Neural crest cell (in vitro differentiated cells): ENCODE measurements around the gene MRRF. TPM values are rescaled to one million over a fixed set of nuclear protein-coding genes. Genes with fewer than 3 reads are reported as not detected.

ENCODE experiments used
- DNase-seq: peaks from one replicate; pipeline ENCODE4 v3.0.0; 2021; ENCODE audit warnings: low read depth, mixed read lengths, low spot score
- H3K27ac Mint-ChIP-seq: one replicate; pipeline ENCODE4 v1.8.0; 2021; ENCODE audit warnings: mild to moderate bottlenecking, mixed read lengths; ENCODE audit not compliant: unreplicated experiment
- H3K27me3 Mint-ChIP-seq: 2 replicates; pipeline ENCODE4 v1.8.0; 2021; ENCODE audit warnings: low read depth, mild to moderate bottlenecking, mixed read lengths
- H3K36me3 Mint-ChIP-seq: 2 replicates; pipeline ENCODE4 v1.8.0; 2021; ENCODE audit warnings: low read depth, mild to moderate bottlenecking, mixed read lengths
- H3K4me1 Mint-ChIP-seq: 2 replicates; pipeline ENCODE4 v1.8.0; 2021; ENCODE audit warnings: mixed read lengths
- H3K4me3 Mint-ChIP-seq: one replicate; pipeline ENCODE4 v1.8.0; 2021; ENCODE audit warnings: mild to moderate bottlenecking, mixed read lengths
- H3K9me3 Mint-ChIP-seq: 2 replicates; pipeline ENCODE4 v1.8.0; 2021; ENCODE audit warnings: mixed read lengths
- total RNA-seq: library from RNA; stranded (reverse); gene quantifications from 2 replicates; pipeline ENCODE4 v1.2.1, GENCODE V29; 2021
- TF ChIP-seq, protein P1 (sequence below): fragments of 200-600 bp; sonication (generic); conservative IDR thresholded peaks from 2 replicates; pipeline ENCODE4 v1.5.0; 2021; ENCODE audit warnings: antibody characterized with exemption, mild to moderate bottlenecking

Gene MRRF
- total RNA-seq, 1 donor from 2014 or later: 40.1 TPM

DNA sequence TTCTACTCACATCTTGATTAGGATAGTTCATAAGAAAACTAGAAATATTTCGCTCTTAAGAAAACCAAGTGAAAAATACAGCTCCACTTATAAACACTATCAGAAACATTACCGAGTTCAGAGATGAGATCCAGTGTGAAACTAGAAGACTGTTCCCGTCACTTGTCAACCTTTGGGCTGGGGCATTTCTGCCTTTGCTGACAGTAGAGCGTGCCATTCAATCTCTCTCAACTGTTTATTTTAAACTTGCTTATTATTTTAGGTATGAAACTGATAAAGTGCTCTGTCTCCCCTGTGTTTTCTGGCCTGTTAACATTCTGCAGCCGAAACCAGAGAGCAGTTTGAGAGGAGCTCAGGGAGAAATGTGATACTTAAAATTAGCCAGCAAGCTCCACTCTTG, 16.7 kb downstream of the MRRF start:
- Mint-ChIP-seq H3K9me3 (peaks cover 3% of the 10 kb centered on the region), H3K36me3 (peaks cover 13% of the 10 kb centered on the region), H3K27me3 (no peaks in the 10 kb centered on the region), H3K4me3 (no peak overlapping the region), H3K27ac (no peak overlapping the region), H3K4me1 (no peaks in the 10 kb centered on the region)
- no peak for DNase-seq
- TF ChIP-seq, protein P1, sequence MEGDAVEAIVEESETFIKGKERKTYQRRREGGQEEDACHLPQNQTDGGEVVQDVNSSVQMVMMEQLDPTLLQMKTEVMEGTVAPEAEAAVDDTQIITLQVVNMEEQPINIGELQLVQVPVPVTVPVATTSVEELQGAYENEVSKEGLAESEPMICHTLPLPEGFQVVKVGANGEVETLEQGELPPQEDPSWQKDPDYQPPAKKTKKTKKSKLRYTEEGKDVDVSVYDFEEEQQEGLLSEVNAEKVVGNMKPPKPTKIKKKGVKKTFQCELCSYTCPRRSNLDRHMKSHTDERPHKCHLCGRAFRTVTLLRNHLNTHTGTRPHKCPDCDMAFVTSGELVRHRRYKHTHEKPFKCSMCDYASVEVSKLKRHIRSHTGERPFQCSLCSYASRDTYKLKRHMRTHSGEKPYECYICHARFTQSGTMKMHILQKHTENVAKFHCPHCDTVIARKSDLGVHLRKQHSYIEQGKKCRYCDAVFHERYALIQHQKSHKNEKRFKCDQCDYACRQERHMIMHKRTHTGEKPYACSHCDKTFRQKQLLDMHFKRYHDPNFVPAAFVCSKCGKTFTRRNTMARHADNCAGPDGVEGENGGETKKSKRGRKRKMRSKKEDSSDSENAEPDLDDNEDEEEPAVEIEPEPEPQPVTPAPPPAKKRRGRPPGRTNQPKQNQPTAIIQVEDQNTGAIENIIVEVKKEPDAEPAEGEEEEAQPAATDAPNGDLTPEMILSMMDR: no peak

DNA sequence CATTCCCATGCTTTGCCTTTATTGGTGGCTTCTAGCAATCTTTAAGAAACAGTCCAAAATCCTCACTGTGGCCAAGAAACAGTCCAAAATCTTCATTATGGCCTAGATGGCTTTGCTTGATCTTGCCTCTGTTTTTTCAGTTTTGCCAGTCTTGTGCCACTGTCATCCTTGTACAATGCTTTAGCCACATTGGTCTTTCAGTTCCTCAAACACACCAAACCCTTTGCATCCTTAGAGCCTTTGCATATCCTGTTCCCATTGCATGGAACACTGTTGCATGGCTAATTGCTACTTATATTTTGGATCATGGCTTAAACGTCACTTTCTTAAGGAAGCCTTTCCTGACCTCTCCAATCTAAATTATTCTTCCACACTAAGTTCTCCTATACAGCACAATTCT, 22.1 kb downstream of the MRRF start:
- H3K36me3 Mint-ChIP-seq: peaks cover under 1% of the 10 kb centered on the region
- no peak overlapping the region for H3K27ac Mint-ChIP-seq
- no peaks in the 10 kb centered on the region for H3K9me3 Mint-ChIP-seq
- TF ChIP-seq, protein P1: no peak
- no peak overlapping the region for H3K4me3 Mint-ChIP-seq
- no peaks in the 10 kb centered on the region for H3K27me3 Mint-ChIP-seq
- no peaks in the 10 kb centered on the region for H3K4me1 Mint-ChIP-seq
- DNase-seq: no peak

DNA sequence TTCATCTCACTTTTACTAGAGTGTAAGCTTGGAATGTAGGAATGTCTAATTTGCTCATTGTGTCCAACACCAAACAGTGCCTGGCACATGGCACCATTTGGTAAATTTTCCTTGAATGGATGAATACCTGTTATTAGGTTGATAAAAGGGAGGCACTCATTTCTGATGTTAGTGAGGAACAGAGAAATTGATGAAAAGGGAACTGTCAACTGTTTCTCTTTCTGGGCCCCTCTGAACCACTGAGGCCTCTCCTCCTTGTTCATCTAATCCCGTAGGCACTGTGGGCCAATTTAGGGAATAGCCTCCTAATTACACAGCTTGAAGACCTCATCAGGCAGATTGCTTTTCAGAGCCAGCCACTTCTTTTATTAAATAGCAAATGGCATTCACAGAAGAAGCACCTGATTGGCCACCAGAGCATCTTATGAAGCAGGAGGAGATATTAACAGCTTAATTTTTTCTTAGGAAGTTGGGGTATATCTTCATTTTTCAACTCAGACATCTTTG, 22.6 kb downstream of the MRRF start:
- Mint-ChIP-seq H3K4me1 (no peaks in the 10 kb centered on the region), H3K36me3 (peaks cover 3% of the 10 kb centered on the region), H3K4me3 (no peak overlapping the region), H3K9me3 (no peaks in the 10 kb centered on the region), H3K27me3 (no peaks in the 10 kb centered on the region), H3K27ac (no peak overlapping the region)
- TF ChIP-seq, protein P1: no peak
- DNase-seq: no peak

DNA sequence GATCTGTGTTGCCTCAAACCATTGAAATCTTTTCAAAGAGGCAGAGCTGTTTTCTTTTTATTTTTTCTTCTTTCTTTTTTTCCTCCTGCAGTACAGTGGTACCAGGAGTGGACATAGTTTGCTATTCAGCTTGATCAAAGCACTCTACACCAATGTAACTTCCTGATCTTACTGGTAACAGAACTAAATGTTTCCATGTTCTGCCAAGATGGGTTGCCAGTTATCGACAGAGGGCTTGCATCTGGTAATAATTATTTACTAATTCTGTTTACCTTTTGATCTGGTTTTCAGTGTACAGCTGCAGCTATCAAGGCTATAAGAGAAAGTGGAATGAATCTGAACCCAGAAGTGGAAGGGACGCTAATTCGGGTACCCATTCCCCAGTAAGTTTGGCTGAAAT, 26.8 kb downstream of the MRRF start:
- H3K27me3 Mint-ChIP-seq: no peaks in the 10 kb centered on the region
- no peaks in the 10 kb centered on the region for H3K4me1 Mint-ChIP-seq
- no peak overlapping the region for H3K27ac Mint-ChIP-seq
- peaks cover 3% of the 10 kb centered on the region for H3K36me3 Mint-ChIP-seq
- H3K9me3 Mint-ChIP-seq: no peaks in the 10 kb centered on the region
- H3K4me3 Mint-ChIP-seq: no peak overlapping the region
- TF ChIP-seq, protein P1: no peak
- DNase-seq: no peak

DNA sequence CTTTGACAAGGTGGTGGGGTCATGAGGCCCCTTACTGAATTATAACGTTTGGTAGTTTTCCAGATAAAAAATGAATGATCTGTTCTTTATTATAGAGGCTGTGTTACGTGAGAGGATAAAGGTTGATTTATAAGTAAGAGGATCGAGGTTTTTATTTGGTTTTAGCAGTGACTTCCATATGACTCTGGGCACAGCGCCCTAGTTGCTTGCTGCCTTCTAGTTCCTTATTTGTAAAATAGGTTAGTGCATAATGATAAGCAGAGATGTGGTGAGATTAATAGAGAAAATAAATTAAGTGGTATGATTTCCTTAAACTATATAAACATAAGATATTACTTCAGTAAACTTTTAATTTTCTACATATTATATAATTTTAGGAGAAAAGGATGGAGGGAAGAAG, 29.8 kb downstream of the MRRF start:
- TF ChIP-seq, protein P1: no peak
- Mint-ChIP-seq H3K36me3 (peaks cover 8% of the 10 kb centered on the region), H3K4me3 (no peak overlapping the region), H3K9me3 (no peaks in the 10 kb centered on the region), H3K27me3 (no peaks in the 10 kb centered on the region), H3K4me1 (no peaks in the 10 kb centered on the region), H3K27ac (no peak overlapping the region)
- DNase-seq: no peak

DNA sequence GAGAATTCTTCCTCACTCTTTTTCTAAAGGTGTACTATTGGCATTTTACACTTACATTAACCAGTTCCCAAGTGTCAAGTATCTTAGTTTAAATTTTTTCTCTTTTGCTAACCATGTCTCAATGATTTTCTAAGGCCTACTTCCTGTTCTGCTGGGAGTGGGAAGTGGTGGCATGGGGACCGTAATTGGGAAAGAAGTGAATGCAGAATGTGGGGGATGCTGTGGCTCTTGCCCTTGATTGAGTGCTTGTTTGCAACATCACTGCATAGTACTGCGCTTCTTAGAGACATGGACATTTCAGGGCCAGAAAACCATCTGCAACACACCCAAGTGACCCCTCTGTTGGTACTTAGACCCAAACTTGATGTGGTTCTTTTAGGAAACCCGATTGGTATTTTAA, 32.8 kb downstream of the MRRF start:
- TF ChIP-seq, protein P1: no peak
- Mint-ChIP-seq H3K9me3 (no peaks in the 10 kb centered on the region), H3K4me3 (no peak overlapping the region), H3K27me3 (no peaks in the 10 kb centered on the region), H3K4me1 (no peaks in the 10 kb centered on the region), H3K27ac (no peak overlapping the region), H3K36me3 (peaks cover 15% of the 10 kb centered on the region)
- DNase-seq: no peak
